HepG2 (cell line): ENCODE results near the gene MED13. TPM values are rescaled to one million over a fixed set of nuclear protein-coding genes. Genes with fewer than 3 reads are reported as not detected.
A peak's percentile ranks its signal among the peaks of the same experiment; 100 is the strongest.

Experiments used
- ATAC-seq: fragments of 200-7000 bp; cut with Tn5 transposase; 3 replicates; pipeline ENCODE4 v1.9.1; 2020; ENCODE audit warnings: mild to moderate bottlenecking, moderate library complexity
- BruUV-seq: library from RNA; stranded (reverse); fragments of 400-500 nt; replicated peaks from 2 replicates; lab custom pipeline; 2021; lab: Mats Ljungman, UMichigan
- CTCF ChIA-PET: fragments of 300-600 bp; formaldehyde crosslinking; extraction: SDS; loops from one replicate; lab custom pipeline; 2021; ENCODE audit warnings: low total read pairs, inconsistent platforms, low intra/inter-chr PET ratio; lab: Yijun Ruan, JAX
- POLR2A ChIA-PET: fragments of 350-600 bp; sonication (Branson Sonifier 250); formaldehyde crosslinking; loops from one replicate; lab custom pipeline; 2020; ENCODE audit warnings: antibody characterized with exemption, inconsistent platforms; lab: Yijun Ruan, JAX
- DNase-seq: peaks from one replicate; pipeline ENCODE4 v3.0.0-alpha.2; 2015; ENCODE audit warnings: low spot score
- FAIRE-seq: peaks from 3 replicates; lab custom pipeline; 2011; peaks lifted over from hg19 to GRCh38; lab: Jason Lieb, UNC
- H2AFZ ChIP-seq: one replicate; pipeline ENCODE4 v1.6.1; 2011; ENCODE audit warnings: low read length, inconsistent platforms
- H3K27ac ChIP-seq: fragments of 300-600 bp; 3 replicates; pipeline ENCODE4 v1.8.0; 2011; ENCODE audit warnings: mixed run types, mild to moderate bottlenecking, mixed read lengths, low read length, inconsistent platforms; ENCODE audit not compliant: insufficient read depth; ENCODE audit errors: extremely low read length
- H3K27me3 ChIP-seq, 2 experiments: fragments of 200-600 bp in 1 of 2; 2 replicates in 1 of 2; 3 replicates in 1 of 2; pipeline versions ENCODE4 v1.6.0 to v1.8.0; 2011; ENCODE audit warnings: low read length in 2 of 2, mild to moderate bottlenecking in 2 of 2, moderate library complexity in 2 of 2, inconsistent platforms in 1 of 2; ENCODE audit not compliant: insufficient read depth in 2 of 2, control insufficient read depth in 1 of 2
- H3K36me3 ChIP-seq, 2 experiments: fragments of 200-600 bp in 1 of 2; replicated peaks in 1 of 2; 2 replicates in 1 of 2; 3 replicates in 1 of 2; pipeline versions ENCODE4 v1.5.1 to v1.8.0; 2011; ENCODE audit warnings: low read length in 2 of 2, inconsistent platforms in 1 of 2; ENCODE audit not compliant: insufficient read depth in 2 of 2, control insufficient read depth in 1 of 2
- H3K4me1 ChIP-seq: 2 replicates; pipeline ENCODE4 v1.5.1; 2012; ENCODE audit warnings: low read length, inconsistent platforms; ENCODE audit not compliant: insufficient read depth
- H3K4me2 ChIP-seq: 2 replicates; pipeline ENCODE4 v1.6.0; 2011; ENCODE audit warnings: low read depth, low read length, inconsistent platforms
- H3K4me3 ChIP-seq, 3 experiments: fragments of 200-600 bp in 1 of 3; sonication (generic), shearing (Covaris generic) in 1 of 3; replicated peaks in 1 of 3; 2 replicates each; pipeline ENCODE4 v1.5.1; 2011 to 2016; ENCODE audit warnings: low read length in 3 of 3, inconsistent platforms in 2 of 3, low read depth in 2 of 3, mild to moderate bottlenecking in 2 of 3, control low read depth in 1 of 3, mixed read lengths in 1 of 3; ENCODE audit not compliant: insufficient read depth in 1 of 3
- H3K79me2 ChIP-seq: one replicate; pipeline ENCODE4 v1.6.1; 2011; ENCODE audit warnings: low read length, inconsistent platforms; ENCODE audit not compliant: insufficient read depth
- H3K9ac ChIP-seq: 2 replicates; pipeline ENCODE4 v1.6.0; 2011; ENCODE audit warnings: mild to moderate bottlenecking, low read depth, low read length, inconsistent platforms; ENCODE audit not compliant: insufficient read depth
- H3K9me3 ChIP-seq: 2 replicates; pipeline ENCODE4 v1.5.1; 2012; ENCODE audit warnings: mild to moderate bottlenecking, low read length
- H4K20me1 ChIP-seq: 2 replicates; pipeline ENCODE4 v1.6.0; 2011; ENCODE audit warnings: inconsistent platforms, mild to moderate bottlenecking, low read length, moderate library complexity; ENCODE audit not compliant: insufficient read depth
- CREB1 ChIP-seq, 2 experiments: fragments of 450-650 bp in 1 of 2; IDR thresholded peaks; 2 replicates each; pipeline ENCODE4 v1.6.1; 2016 to 2017; ENCODE audit warnings: control low read depth in 1 of 2, mild to moderate bottlenecking in 1 of 2, missing compliant biosample characterization in 1 of 2, missing genetic modification characterization in 1 of 2
- EED ChIP-seq: sonication (generic); formaldehyde crosslinking; IDR thresholded peaks from 2 replicates; pipeline ENCODE4 v1.5.0; 2020; ENCODE audit warnings: mild to moderate bottlenecking, missing genetic modification reagents
- HNRNPL ChIP-seq: fragments of 200-400 bp; formaldehyde crosslinking; IDR thresholded peaks from 2 replicates; pipeline ENCODE4 v1.6.1; 2017; ENCODE audit warnings: mild to moderate bottlenecking, low read depth, low read length
- HOMEZ ChIP-seq: IDR thresholded peaks from 2 replicates; pipeline ENCODE4 v1.6.1; 2016; ENCODE audit warnings: low read depth
- JUND ChIP-seq: sonication (generic); formaldehyde crosslinking; IDR thresholded peaks from 2 replicates; pipeline ENCODE4 v1.8.0; 2022; ENCODE audit warnings: mild to moderate bottlenecking, missing genetic modification reagents
- KDM5A ChIP-seq: fragments of 200-600 bp; sonication (generic); IDR thresholded peaks from 2 replicates; pipeline ENCODE4 v1.7.0; 2018; ENCODE audit warnings: antibody characterized with exemption, mild to moderate bottlenecking, low read length, borderline replicate concordance
- MEF2D ChIP-seq: sonication (generic); formaldehyde crosslinking; IDR thresholded peaks from 2 replicates; pipeline ENCODE4 v1.5.1; 2020; ENCODE audit warnings: mild to moderate bottlenecking, missing genetic modification reagents
- POGK ChIP-seq: sonication (generic); formaldehyde crosslinking; conservative IDR thresholded peaks from 2 replicates; pipeline ENCODE4 v1.8.0; 2022; ENCODE audit warnings: mild to moderate bottlenecking, moderate library complexity, missing genetic modification reagents
- SALL2 ChIP-seq: sonication (generic); formaldehyde crosslinking; IDR thresholded peaks from 2 replicates; pipeline ENCODE4 v1.8.1; 2023; ENCODE audit warnings: mild to moderate bottlenecking, missing genetic modification reagents, inconsistent platforms
- SIX1 ChIP-seq: sonication (generic); formaldehyde crosslinking; IDR thresholded peaks from 2 replicates; pipeline ENCODE4 v1.4.0; 2020; ENCODE audit warnings: missing genetic modification reagents, borderline replicate concordance
- SSRP1 ChIP-seq: IDR thresholded peaks from 2 replicates; pipeline ENCODE4 v1.6.1; 2016; ENCODE audit warnings: control low read depth
- TRIM22 ChIP-seq: fragments of 450-650 bp; IDR thresholded peaks from 2 replicates; pipeline ENCODE4 v1.6.1; 2017
- ZNF232 ChIP-seq: sonication (generic); formaldehyde crosslinking; IDR thresholded peaks from 2 replicates; pipeline ENCODE4 v1.4.0; 2020; ENCODE audit warnings: missing genetic modification reagents, borderline replicate concordance
- ZNF235 ChIP-seq: sonication (generic); formaldehyde crosslinking; IDR thresholded peaks from 2 replicates; pipeline ENCODE4 v1.8.1; 2023; ENCODE audit warnings: mild to moderate bottlenecking, missing genetic modification reagents, borderline replicate concordance
- WGBS: methylation state at CpG from one replicate; pipeline ENCODE4 v1.1.6; 2017; ENCODE audit warnings: low lambda C conversion rate; 5-methylcytosine and 5-hydroxymethylcytosine counted together
- in situ Hi-C: cut with HindIII; loops from 2 replicates; pipeline ENCODE4 v1.10.0; 2017; ENCODE audit warnings: low pct_unique_long_range_greater_than_20kb; ENCODE audit not compliant: extremely low pct_ligation_motif_present
- intact Hi-C: fragments of 100-400 bp; cut with micrococcal nuclease; formaldehyde crosslinking; loops from one replicate; pipeline ENCODE4 v1.10.0; 2022; ENCODE audit not compliant: unreplicated experiment
- polyA plus RNA-seq, 8 experiments: library from polyadenylated mRNA; depleted of rRNA in 3 of 8; stranded (reverse) in 7 of 8; unstranded in 1 of 8; fragments of >200 nt; fragmentation: Illumina TruSeq in 4 of 8; extraction: Trizol in 4 of 8; gene quantifications; 2 replicates each; pipeline versions ENCODE4 v1.2.1 to v1.2.3, GENCODE V29; 2011 to 2016; ENCODE audit warnings: low read depth in 4 of 8, missing spikeins in 1 of 8, mixed read lengths in 1 of 8; ENCODE audit not compliant: insufficient read depth in 1 of 8
- total RNA-seq, 5 experiments: library from RNA; depleted of rRNA; stranded (reverse); fragments of >200 nt; fragmentation: Illumina TruSeq; extraction: Trizol; gene quantifications; 2 replicates each; pipeline ENCODE4 v1.2.3, GENCODE V29; 2016; ENCODE audit warnings: low read depth in 1 of 5

Gene MED13
- total and polyA plus RNA-seq, 2 of the 13 experiments (the other 11 are each of a cell fraction or from before 2014, with no cell fraction given) = 27.4 to 69.1 TPM

- TF ChIP-seq SIX1 (CRISPR knock-in tag) (no peak), JUND (CRISPR knock-in tag) (no peak), ZNF235 (CRISPR knock-in tag) (0 out of 2 replicates have a peak, but pooled peaks have one; percentile 61), HOMEZ (CRISPR knock-in tag) (peak; percentile 93)
Measured at GRCh38 chr17:62065611-62066468, 762 bp upstream of the MED13 start (continued).

- no peak overlapping the region for H2AFZ ChIP-seq
- ATAC-seq (no peak), DNase-seq (no peak), FAIRE-seq (no peak)
- H3K4me2 ChIP-seq = peak overlapping the region; percentile 78
- no TSS peak for BruUV-seq
- peaks cover 3 to 12% of the 10 kb centered on the region in 2 experiments; a peak in 4 of 5 replicates for H3K36me3 ChIP-seq
- H3K9ac ChIP-seq = peak overlapping the region; percentile 88
- no peaks in the 10 kb centered on the region for H3K9me3 ChIP-seq
- no peaks in the 10 kb centered on the region; a peak in 1 of 5 replicates for H3K27me3 ChIP-seq
- in situ Hi-C loops = no loop called here
- H4K20me1 ChIP-seq = peaks cover 43% of the 10 kb centered on the region
- ChIA-PET POLR2A (interaction anchor here (0.6 to 2.5 kb wide), 8 partner anchors 8 to 391 kb away, joined by 3 to 35 read pairs (median 4); partner anchors contain the start of gene BRIP1), CTCF (no interaction called here)
- H3K79me2 ChIP-seq = peaks cover 63% of the 10 kb centered on the region
- peak overlapping the region; percentile 62 to 100 (median 96) for H3K4me3 ChIP-seq
- intact Hi-C loops = no loop called here
- under 1% methylated on average over 5 of the region's 5 CpGs for WGBS
- peak overlapping the region; percentile 43 for H3K27ac ChIP-seq
- peaks cover 64% of the 10 kb centered on the region for H3K4me1 ChIP-seq
- TF ChIP-seq HNRNPL = no peak
- TF ChIP-seq KDM5A = peak; percentile 35; the same call in 1 of the 2 replicates
- TF ChIP-seq CREB1 (IDR thresholded peaks at IDR 0.05) = no peak
- TF ChIP-seq CREB1 (CRISPR knock-in tag; IDR thresholded peaks at IDR 0.05) = 0 out of 2 replicates have a peak, but pooled peaks have one; percentile 10
- no peak for TF ChIP-seq EED
- no peak for TF ChIP-seq TRIM22
- TF ChIP-seq POGK = 0 out of 2 replicates have a peak, but pooled peaks have one; percentile 33
- TF ChIP-seq MEF2D (CRISPR knock-in tag) = no peak
- TF ChIP-seq SALL2 (CRISPR knock-in tag) = no peak
- TF ChIP-seq ZNF232 (CRISPR knock-in tag) = no peak
- TF ChIP-seq SSRP1 (CRISPR knock-in tag) = no peak
Measured at GRCh38 chr17:62064029-62064790, 868 bp downstream of the MED13 start.
